Subcutaneous adipose tissue (tissue), 4 donors: Measurements from ENCODE around the gene STIMATE. TPM values are rescaled to one million over a fixed set of nuclear protein-coding genes. Genes with fewer than 3 reads are reported as not detected.

Experiments
- total RNA-seq, 4 donors: library from RNA; depleted of rRNA; stranded (reverse); fragments of >200 nt; gene quantifications; one replicate each; pipeline ENCODE4 v1.1.0, GENCODE V29; 2016
- TF ChIP-seq, protein P1 (sequence below): fragments of 450-650 bp; IDR thresholded peaks from one replicate; pipeline ENCODE4 v1.5.1; 2016; ENCODE audit warnings: low read depth, mild to moderate bottlenecking, control low read depth, antibody characterized with exemption, moderate library complexity

Gene STIMATE
- total RNA-seq, 4 donors from 2014 or later: 21.4 to 32.0 (median 23.3) TPM

GRCh38 chr3:52847241-52847640 lies 50.1 kb downstream of the STIMATE start:
- TF ChIP-seq, protein P1, sequence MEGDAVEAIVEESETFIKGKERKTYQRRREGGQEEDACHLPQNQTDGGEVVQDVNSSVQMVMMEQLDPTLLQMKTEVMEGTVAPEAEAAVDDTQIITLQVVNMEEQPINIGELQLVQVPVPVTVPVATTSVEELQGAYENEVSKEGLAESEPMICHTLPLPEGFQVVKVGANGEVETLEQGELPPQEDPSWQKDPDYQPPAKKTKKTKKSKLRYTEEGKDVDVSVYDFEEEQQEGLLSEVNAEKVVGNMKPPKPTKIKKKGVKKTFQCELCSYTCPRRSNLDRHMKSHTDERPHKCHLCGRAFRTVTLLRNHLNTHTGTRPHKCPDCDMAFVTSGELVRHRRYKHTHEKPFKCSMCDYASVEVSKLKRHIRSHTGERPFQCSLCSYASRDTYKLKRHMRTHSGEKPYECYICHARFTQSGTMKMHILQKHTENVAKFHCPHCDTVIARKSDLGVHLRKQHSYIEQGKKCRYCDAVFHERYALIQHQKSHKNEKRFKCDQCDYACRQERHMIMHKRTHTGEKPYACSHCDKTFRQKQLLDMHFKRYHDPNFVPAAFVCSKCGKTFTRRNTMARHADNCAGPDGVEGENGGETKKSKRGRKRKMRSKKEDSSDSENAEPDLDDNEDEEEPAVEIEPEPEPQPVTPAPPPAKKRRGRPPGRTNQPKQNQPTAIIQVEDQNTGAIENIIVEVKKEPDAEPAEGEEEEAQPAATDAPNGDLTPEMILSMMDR: no peak

DNA sequence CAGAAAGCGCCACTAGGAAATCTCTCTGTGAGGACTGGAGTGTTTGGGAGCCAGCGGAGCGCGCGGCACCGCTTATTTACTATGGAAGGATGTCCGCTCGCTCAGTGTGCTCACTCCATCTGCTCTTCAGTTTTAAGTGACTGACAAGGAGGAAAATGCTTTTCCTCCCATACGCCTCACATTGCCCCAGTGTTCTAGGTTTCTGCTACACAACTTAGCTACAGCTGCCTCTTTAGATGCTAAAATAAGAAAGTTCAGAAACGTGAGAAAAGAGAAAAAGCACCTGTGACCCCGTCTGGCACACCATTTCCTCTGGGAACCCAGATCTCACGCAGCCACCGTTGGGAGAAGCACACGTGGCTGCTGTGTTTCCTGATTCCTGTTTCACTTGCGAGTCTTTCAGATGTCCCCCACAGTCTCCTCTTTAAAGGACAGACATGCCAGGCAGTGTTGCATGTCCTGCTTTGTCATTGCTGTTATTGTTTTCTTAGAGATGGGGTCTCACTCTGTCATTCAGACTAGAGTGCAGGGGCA lies 50.8 kb downstream of the STIMATE start:
- TF ChIP-seq, protein P1: no peak

DNA sequence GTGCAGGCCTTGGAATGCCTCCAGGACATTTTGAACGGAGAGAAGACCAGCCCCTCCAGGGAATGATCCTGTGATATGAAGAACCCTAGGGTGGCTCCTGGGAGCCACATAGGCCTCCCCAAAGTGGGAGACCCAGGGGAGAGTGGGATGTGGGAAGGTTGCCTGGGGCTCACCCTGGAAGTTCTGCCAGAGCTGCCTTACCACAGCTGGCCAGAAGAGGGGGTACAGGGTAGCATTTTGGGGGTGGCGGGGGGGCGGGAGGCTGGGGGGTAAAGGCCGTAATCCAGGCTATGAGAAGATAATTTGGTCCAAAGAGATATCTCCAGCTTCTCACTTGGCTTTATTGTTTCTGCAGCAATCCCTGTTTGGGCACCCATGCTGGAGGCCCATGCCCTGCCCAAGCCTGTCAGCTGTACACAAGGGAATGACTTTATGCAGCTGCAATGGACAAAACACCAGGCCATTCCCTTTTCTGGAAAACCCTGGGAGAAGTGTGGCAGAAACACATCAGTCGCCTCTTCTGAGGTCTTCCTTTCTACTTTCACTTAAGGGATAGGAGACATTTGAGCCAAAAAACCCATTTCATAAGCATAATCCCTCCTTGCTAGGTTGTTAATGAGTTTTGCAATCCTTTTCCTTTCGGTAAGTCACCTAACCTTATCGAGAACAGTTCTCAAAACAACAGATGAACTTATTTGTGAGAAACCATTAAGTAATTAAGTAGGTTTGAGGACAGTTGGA lies 51.5 kb downstream of the STIMATE start:
- TF ChIP-seq, protein P1: no peak

- TF ChIP-seq, protein P1: no peak
Measured at GRCh38 chr3:52845157-52845556, 52.2 kb downstream of the STIMATE start.

DNA sequence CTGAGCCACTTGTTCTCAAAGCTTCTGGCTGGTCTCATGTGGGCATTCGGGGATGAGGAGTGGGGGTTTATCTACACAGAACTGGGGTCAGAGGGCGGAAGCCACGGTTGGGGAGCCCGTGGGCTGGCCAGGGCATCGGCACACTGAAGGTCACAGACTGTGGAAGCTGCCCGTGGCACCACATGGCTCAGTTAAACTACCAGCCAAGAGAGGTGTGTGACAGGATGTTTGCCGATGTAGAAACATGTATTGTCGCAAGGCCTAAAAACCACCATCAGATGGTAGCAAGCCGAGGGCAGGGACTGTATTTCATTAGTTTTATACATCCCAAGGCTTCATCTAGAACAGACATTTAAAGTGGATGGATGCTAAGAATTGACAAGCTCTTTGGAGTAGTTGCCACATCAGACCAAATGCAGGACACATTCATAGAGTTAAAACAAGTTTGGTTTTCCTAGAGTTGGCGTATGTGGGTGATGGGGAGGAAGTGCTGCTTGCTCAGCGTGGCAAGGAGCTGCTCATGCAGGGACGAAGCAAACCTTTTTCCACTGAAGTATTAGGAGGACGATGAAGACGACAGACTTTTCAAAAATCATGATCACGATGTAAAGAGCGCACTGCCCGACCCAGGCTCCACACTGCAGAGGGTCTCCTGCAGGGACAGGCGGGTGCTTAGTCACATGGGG lies 52.9 kb downstream of the STIMATE start:
- TF ChIP-seq, protein P1: no peak

- TF ChIP-seq, protein P1: no peak
Measured at GRCh38 chr3:52843881-52844280, 53.5 kb downstream of the STIMATE start.

GRCh38 chr3:52843108-52843865 lies 54.1 kb downstream of the STIMATE start:
- TF ChIP-seq, protein P1: no peak
